GM12892 (cell line): ENCODE measurements around the gene SLC28A1.

Source experiments
- POLR2A ChIP-seq: IDR thresholded peaks from 2 replicates; pipeline ENCODE4 v1.6.1; 2011; ENCODE audit warnings: low read depth, low read length, control low read depth
- POLR2AphosphoS5 ChIP-seq: IDR thresholded peaks from 2 replicates; pipeline ENCODE4 v1.6.1; 2011; ENCODE audit warnings: low read depth, low read length, control low read depth
- TAF1 ChIP-seq: IDR thresholded peaks from 2 replicates; pipeline ENCODE4 v1.6.1; 2011; ENCODE audit warnings: low read depth, mild to moderate bottlenecking, control low read depth, low read length, borderline replicate concordance

- TF ChIP-seq POLR2AphosphoS5 = no peak
- TF ChIP-seq POLR2A = no peak
- TF ChIP-seq TAF1 = no peak
These were observed 5.0 kb downstream of the SLC28A1 start for GRCh38 chr15:84889313-84889990.
